RWPE2 (cell line): Measurements from ENCODE around the gene ZHX3.

Source experiments
- ATAC-seq: fragments of 200-7000 bp; cut with Tn5 transposase; 3 replicates; pipeline ENCODE4 v1.9.1; 2021; ENCODE audit warnings: low read depth
- DNase-seq: peaks from one replicate; pipeline ENCODE4 v3.0.0-alpha.2; 2020; ENCODE audit warnings: low spot score
- H3K27ac ChIP-seq: fragments of 450-650 bp; 2 replicates; pipeline ENCODE4 v1.5.1; 2017; ENCODE audit warnings: mild to moderate bottlenecking; ENCODE audit not compliant: poor library complexity, severe bottlenecking
- H3K27me3 ChIP-seq: fragments of 250-450 bp; sonication (Bioruptor Pico); 2 replicates; pipeline ENCODE4 v1.5.1; 2021; ENCODE audit warnings: mild to moderate bottlenecking, moderate library complexity; ENCODE audit not compliant: insufficient read depth, poor library complexity, severe bottlenecking
- H3K36me3 ChIP-seq: fragments of 250-450 bp; sonication (Bioruptor Pico); 2 replicates; pipeline ENCODE4 v1.5.1; 2020; ENCODE audit warnings: low read depth, mild to moderate bottlenecking, moderate library complexity
- H3K4me1 ChIP-seq: fragments of 250-450 bp; sonication (Bioruptor Pico); 2 replicates; pipeline ENCODE4 v1.5.1; 2021; ENCODE audit warnings: mild to moderate bottlenecking, moderate library complexity; ENCODE audit not compliant: insufficient read depth, poor library complexity, severe bottlenecking
- H3K4me3 ChIP-seq: fragments of 250-450 bp; sonication (Bioruptor Pico); 2 replicates; pipeline ENCODE4 v1.5.1; 2021; ENCODE audit warnings: mild to moderate bottlenecking, moderate library complexity; ENCODE audit not compliant: severe bottlenecking
- H3K9me3 ChIP-seq: fragments of 250-450 bp; sonication (Bioruptor Pico); 2 replicates; pipeline ENCODE4 v1.5.1; 2021; ENCODE audit warnings: mild to moderate bottlenecking, moderate library complexity; ENCODE audit not compliant: severe bottlenecking
- TF ChIP-seq, protein P1 (sequence below): fragments of 450-650 bp; IDR thresholded peaks from one replicate; pipeline ENCODE4 v1.5.1; 2017; ENCODE audit warnings: mild to moderate bottlenecking, moderate library complexity; ENCODE audit not compliant: poor library complexity, severe bottlenecking

The ZHX3 gene

DNA sequence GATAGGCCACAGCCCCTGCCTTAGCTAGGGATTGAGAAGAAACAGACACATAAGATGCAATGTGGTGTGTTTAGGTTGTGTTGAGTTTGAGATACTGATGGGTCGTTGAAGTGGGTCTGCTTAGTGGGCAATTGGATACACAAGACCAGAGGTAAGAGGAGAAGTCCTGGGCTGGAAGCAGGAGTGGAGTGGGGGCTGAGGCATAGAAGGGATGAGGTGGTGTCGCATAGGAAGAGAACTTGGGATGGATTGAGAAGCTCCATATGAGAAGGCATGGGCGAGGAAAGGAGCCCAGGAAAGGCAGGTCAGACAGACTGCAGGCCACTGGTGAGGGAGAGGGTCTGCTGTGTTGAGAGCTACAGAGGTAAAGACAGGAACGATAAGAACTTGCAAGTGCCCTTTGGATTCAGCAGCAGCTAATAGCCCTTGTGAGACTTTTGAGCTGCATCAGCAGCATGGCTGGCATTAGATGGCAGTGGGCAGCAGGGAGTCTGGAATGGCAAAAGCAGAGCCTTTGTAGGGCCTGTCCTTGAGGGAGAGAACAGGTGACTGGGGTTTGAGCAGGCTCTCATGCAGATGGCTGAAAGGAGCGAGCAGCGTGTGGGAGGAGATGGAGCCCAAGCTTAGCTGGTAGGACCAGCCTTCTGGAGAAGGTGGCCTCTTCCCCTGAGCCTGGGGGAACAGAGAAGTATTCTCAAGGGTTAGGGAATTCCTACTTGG, 147.0 kb downstream of the ZHX3 start:
- Histone ChIP-seq H3K27ac (peak overlapping the region; percentile 0), H3K9me3 (no peaks in the 10 kb centered on the region), H3K4me1 (no peaks in the 10 kb centered on the region), H3K27me3 (no peaks in the 10 kb centered on the region), H3K36me3 (peaks cover 95% of the 10 kb centered on the region), H3K4me3 (no peak overlapping the region)
- no peak for ATAC-seq
- TF ChIP-seq, protein P1, sequence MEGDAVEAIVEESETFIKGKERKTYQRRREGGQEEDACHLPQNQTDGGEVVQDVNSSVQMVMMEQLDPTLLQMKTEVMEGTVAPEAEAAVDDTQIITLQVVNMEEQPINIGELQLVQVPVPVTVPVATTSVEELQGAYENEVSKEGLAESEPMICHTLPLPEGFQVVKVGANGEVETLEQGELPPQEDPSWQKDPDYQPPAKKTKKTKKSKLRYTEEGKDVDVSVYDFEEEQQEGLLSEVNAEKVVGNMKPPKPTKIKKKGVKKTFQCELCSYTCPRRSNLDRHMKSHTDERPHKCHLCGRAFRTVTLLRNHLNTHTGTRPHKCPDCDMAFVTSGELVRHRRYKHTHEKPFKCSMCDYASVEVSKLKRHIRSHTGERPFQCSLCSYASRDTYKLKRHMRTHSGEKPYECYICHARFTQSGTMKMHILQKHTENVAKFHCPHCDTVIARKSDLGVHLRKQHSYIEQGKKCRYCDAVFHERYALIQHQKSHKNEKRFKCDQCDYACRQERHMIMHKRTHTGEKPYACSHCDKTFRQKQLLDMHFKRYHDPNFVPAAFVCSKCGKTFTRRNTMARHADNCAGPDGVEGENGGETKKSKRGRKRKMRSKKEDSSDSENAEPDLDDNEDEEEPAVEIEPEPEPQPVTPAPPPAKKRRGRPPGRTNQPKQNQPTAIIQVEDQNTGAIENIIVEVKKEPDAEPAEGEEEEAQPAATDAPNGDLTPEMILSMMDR: no peak
- peak; percentile 72 for DNase-seq

DNA sequence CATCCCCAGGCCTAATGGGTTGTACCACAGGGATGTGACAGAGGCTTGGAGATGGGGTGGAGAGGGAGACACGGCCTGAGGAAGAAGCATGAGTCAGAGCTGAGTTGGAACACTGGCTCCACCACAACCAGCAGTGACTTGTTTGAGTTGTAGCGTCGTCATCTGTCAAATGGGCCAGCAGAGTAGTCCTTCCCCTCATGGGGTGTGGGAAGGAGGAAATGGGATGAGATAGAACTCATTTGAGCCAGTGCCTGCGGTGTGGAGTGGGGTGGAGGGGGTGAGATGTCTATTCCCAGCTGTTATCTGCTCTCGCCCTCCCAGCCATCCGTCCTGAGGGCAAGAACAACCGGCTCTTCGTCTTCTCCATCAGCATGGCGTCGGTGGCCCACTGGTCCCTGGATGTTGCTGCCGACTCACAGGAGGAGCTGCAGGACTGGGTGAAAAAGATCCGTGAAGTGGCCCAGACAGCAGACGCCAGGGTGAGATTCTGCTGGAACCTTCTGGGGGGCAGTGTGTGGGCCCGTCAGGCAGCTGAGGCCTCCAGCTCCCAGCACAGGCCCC, 147.7 kb downstream of the ZHX3 start:
- Histone ChIP-seq H3K4me1 (no peaks in the 10 kb centered on the region), H3K27me3 (no peaks in the 10 kb centered on the region), H3K27ac (peak overlapping the region; percentile 0), H3K36me3 (peaks cover 97% of the 10 kb centered on the region), H3K9me3 (no peaks in the 10 kb centered on the region), H3K4me3 (no peak overlapping the region)
- peak; percentile 35 for ATAC-seq
- peak; percentile 83 for DNase-seq
- TF ChIP-seq, protein P1: no peak

DNA sequence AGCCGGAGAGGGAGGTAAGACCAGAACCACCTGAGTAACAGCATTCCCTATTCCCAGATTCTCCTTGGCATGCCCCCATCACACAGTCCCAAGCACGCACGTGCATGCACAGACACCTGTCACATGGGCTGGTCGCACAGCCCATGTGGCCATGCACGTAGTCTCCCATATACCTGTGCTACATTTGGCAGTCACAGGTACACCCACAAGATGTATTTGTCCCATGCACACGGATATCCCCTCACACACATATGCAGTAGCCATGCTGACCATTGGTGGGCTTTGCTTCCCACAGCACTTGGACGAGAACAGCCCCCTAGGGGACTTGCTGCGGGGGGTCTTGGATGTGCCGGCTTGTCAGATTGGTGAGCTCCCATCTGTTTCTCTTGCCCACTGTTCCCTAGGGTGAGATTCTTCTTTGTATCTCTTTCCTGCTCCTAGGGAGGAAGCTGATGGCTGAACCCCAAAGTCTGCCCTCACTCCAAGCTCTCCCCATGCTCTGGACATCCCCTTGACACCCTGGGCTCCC, 148.3 kb downstream of the ZHX3 start:
- no peak for ATAC-seq
- TF ChIP-seq, protein P1: no peak
- no peaks in the 10 kb centered on the region for H3K27me3 ChIP-seq
- no peak overlapping the region for H3K4me3 ChIP-seq
- no peaks in the 10 kb centered on the region for H3K4me1 ChIP-seq
- peak overlapping the region; percentile 0 for H3K27ac ChIP-seq
- peaks cover 97% of the 10 kb centered on the region for H3K36me3 ChIP-seq
- H3K9me3 ChIP-seq: no peaks in the 10 kb centered on the region
- peak; percentile 70 for DNase-seq

DNA sequence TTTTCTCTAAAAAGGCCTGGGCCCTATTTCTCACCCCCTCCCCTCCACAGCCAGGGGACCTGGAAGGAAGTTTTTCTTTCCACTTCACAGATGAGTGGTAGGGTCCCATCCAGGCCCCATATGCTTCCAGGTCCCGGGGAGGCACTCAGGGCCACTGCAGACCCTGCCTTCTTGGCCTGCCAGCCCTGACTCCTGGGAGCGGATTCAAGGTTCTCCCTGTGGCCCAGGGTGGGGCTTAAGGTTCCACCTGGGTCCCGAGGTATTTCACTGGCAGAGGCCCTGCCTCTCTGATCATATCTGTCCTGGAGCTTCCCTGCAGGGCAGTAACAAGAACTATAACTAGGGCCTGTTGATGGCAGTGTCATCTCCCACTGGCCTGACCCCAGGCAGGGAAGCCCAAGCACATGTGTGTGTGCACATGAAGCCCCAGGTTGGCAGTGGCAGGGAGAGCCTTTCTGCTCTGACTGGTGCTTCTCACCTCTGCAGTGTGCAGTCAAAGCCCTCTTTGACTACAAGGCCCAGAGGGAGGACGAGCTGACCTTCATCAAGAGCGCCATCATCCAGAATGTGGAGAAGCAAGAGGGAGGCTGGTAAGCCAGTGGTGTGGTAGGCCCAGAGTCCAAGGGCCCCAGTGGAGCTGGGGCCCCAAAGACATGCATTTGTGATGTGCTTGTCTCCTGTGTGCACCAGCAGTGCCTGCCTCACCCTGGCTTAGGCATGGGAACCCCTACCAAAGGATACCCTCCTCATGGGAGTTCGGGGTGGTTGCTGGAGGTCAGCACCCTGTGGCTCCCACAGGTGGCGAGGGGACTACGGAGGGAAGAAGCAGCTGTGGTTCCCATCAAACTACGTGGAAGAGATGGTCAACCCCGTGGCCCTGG, 149.0 kb downstream of the ZHX3 start:
- H3K27me3 ChIP-seq: no peaks in the 10 kb centered on the region
- no peaks in the 10 kb centered on the region for H3K9me3 ChIP-seq
- H3K36me3 ChIP-seq: peaks cover 97% of the 10 kb centered on the region
- ATAC-seq (no peak), DNase-seq (peak; percentile 83)
- TF ChIP-seq, protein P1: no peak
- no peaks in the 10 kb centered on the region for H3K4me1 ChIP-seq
- no peak overlapping the region for H3K27ac ChIP-seq
- H3K4me3 ChIP-seq: no peak overlapping the region
